Fibroblast of lung (primary cell): ENCODE measurements around the gene C12orf60. TPM values are rescaled to one million over a fixed set of nuclear protein-coding genes. Genes with fewer than 3 reads are reported as not detected.

ENCODE experiments used
- DNase-seq, 2 donors: peaks; one replicate each; pipeline versions ENCODE4 v3.0.0 to v3.0.0-alpha.2; 2010; ENCODE audit warnings: low read depth in 2 of 2
- H2AFZ ChIP-seq: 2 replicates; pipeline ENCODE4 v1.5.1; 2012; ENCODE audit warnings: low read length, control low read depth, inconsistent platforms
- H3K27ac ChIP-seq: 2 replicates; pipeline ENCODE4 v1.5.1; 2011; ENCODE audit warnings: low read length, control low read depth; ENCODE audit not compliant: insufficient read depth
- H3K27me3 ChIP-seq: 2 replicates; pipeline ENCODE4 v1.5.1; 2011; ENCODE audit warnings: mild to moderate bottlenecking, low read length; ENCODE audit not compliant: control insufficient read depth, insufficient read depth
- H3K36me3 ChIP-seq: 2 replicates; pipeline ENCODE4 v1.5.1; 2011; ENCODE audit warnings: low read length; ENCODE audit not compliant: control insufficient read depth, insufficient read depth
- H3K4me1 ChIP-seq: 2 replicates; pipeline ENCODE4 v1.5.1; 2011; ENCODE audit warnings: low read length; ENCODE audit not compliant: control insufficient read depth, insufficient read depth; ENCODE audit errors: extremely low read depth
- H3K4me2 ChIP-seq: 2 replicates; pipeline ENCODE4 v1.5.1; 2011; ENCODE audit warnings: low read length, control low read depth; ENCODE audit not compliant: insufficient read depth; ENCODE audit errors: extremely low read depth
- H3K4me3 ChIP-seq, 4 experiments: fragments of 200-600 bp in 1 of 4; sonication (generic) in 1 of 4; replicated peaks in 1 of 4; 2 replicates each; pipeline ENCODE4 v1.5.1; 2011 to 2016; ENCODE audit warnings: low read length in 4 of 4, low read depth in 3 of 4, mild to moderate bottlenecking in 3 of 4, control low read depth in 2 of 4, inconsistent platforms in 1 of 4, mixed read lengths in 1 of 4; ENCODE audit not compliant: insufficient read depth in 1 of 4; ENCODE audit errors: control extremely low read depth in 1 of 4
- H3K79me2 ChIP-seq: 2 replicates; pipeline ENCODE4 v1.5.1; 2012; ENCODE audit warnings: mild to moderate bottlenecking, low read length, inconsistent platforms; ENCODE audit not compliant: control insufficient read depth, insufficient read depth
- H3K9ac ChIP-seq: 2 replicates; pipeline ENCODE4 v1.5.1; 2011; ENCODE audit warnings: mild to moderate bottlenecking, low read length, control low read depth; ENCODE audit not compliant: insufficient read depth
- H3K9me3 ChIP-seq: 2 replicates; pipeline ENCODE4 v1.5.1; 2012; ENCODE audit warnings: low read depth, low read length; ENCODE audit not compliant: control insufficient read depth, insufficient read depth
- H4K20me1 ChIP-seq: 2 replicates; pipeline ENCODE4 v1.5.1; 2011; ENCODE audit warnings: low read length; ENCODE audit not compliant: control insufficient read depth, insufficient read depth; ENCODE audit errors: extremely low read depth
- EZH2 ChIP-seq: IDR thresholded peaks from 2 replicates; pipeline ENCODE4 v1.5.1; 2012; ENCODE audit warnings: low read length, control low read depth, mild to moderate bottlenecking; ENCODE audit errors: missing control alignments
- polyA plus RNA-seq, 2 donors: library from polyadenylated mRNA; depleted of rRNA in 1 of 2; stranded (reverse) in 1 of 2; unstranded in 1 of 2; fragments of >200 nt; gene quantifications; 2 replicates each; pipeline ENCODE4 v1.2.1, GENCODE V29; 2011 to 2012; ENCODE audit warnings: missing spikeins in 1 of 2
- total RNA-seq: library from RNA; depleted of rRNA; stranded (reverse); fragments of >200 nt; gene quantifications from 2 replicates; pipeline ENCODE4 v1.2.1, GENCODE V29; 2014
- TF ChIP-seq, protein P1 (sequence below), 2 donors: IDR thresholded peaks in 1 of 2; conservative IDR thresholded peaks in 1 of 2; 1 replicate in 1 of 2; 2 replicates in 1 of 2; pipeline ENCODE4 v1.5.1; 2011 to 2012; ENCODE audit warnings: low read length in 2 of 2, control low read depth in 1 of 2, inconsistent platforms in 1 of 2, low read depth in 1 of 2, mild to moderate bottlenecking in 1 of 2

Gene C12orf60
- total and polyA plus RNA-seq, 2 donors (not counting 1 experiment from before 2014, with no cell fraction given): 1.1 to 1.5 TPM

DNA sequence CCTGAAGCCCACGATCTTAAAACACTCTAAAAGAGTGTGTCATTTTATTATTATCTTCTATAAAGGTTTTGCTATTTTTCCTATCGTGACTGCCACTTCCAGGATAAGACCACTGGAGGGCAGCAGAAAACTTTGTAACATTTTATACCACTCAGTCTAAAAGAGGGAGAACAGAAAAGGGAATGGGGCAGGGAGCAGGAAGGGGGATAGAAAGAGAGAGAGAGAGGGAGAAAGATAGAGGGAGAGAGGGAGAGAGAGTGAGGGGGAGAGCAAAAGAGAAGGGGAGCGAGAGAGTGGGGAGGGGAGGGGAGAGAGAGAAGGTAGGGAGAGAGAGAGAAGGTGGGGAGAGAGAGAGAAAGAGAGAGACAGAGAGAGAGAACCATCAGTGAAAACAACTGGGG, 41.9 kb downstream of the C12orf60 start:
- Histone ChIP-seq H3K27me3 (no peaks in the 10 kb centered on the region), H3K4me2 (no peak overlapping the region), H3K9ac (no peak overlapping the region), H3K4me1 (peaks cover 2% of the 10 kb centered on the region), H3K79me2 (no peaks in the 10 kb centered on the region), H4K20me1 (no peaks in the 10 kb centered on the region), H3K36me3 (no peaks in the 10 kb centered on the region), H3K4me3 (no peak overlapping the region), H3K27ac (no peak overlapping the region), H2AFZ (peak overlapping the region; percentile 27), H3K9me3 (no peaks in the 10 kb centered on the region)
- TF ChIP-seq, protein P1, sequence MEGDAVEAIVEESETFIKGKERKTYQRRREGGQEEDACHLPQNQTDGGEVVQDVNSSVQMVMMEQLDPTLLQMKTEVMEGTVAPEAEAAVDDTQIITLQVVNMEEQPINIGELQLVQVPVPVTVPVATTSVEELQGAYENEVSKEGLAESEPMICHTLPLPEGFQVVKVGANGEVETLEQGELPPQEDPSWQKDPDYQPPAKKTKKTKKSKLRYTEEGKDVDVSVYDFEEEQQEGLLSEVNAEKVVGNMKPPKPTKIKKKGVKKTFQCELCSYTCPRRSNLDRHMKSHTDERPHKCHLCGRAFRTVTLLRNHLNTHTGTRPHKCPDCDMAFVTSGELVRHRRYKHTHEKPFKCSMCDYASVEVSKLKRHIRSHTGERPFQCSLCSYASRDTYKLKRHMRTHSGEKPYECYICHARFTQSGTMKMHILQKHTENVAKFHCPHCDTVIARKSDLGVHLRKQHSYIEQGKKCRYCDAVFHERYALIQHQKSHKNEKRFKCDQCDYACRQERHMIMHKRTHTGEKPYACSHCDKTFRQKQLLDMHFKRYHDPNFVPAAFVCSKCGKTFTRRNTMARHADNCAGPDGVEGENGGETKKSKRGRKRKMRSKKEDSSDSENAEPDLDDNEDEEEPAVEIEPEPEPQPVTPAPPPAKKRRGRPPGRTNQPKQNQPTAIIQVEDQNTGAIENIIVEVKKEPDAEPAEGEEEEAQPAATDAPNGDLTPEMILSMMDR (conservative IDR thresholded peaks at IDR 0.05 in 1 of 2, IDR thresholded peaks at IDR 0.05 in 1 of 2; ENCODE audit: low read depth in 1 of 2, low read length in 2 of 2): peak; percentile 71 to 75
- TF ChIP-seq EZH2: no peak
- DNase-seq: peak; percentile 52 to 73

DNA sequence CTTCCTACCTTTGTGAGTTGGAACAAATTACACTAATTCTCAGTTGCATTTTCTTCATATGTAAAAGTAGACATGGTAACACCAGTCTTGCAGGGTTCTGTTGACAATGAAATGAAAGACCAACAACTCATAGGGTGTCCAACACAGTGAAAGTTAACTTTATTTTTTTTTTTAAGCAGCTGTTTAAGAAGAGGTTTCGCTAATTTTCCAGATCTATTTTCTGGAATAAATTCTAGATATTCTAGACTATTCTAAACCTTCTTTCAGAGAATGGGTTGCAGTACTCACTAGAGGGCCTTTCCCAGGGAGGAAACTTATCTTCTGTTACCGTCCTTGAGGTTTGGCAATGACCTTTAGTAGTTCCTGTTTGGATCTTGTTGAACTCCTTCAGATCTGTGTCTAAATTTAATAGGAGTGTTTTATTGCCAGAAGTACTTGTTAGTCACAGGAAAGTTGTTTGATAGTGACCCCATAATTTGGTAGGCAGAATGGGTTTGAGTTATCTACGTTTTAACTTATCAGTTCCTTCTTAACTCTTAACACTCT, 42.6 kb downstream of the C12orf60 start:
- TF ChIP-seq, protein P1 (conservative IDR thresholded peaks at IDR 0.05 in 1 of 2, IDR thresholded peaks at IDR 0.05 in 1 of 2; ENCODE audit: low read depth in 1 of 2, low read length in 2 of 2): no peak
- no peak for TF ChIP-seq EZH2
- no peak overlapping the region for H2AFZ ChIP-seq
- H3K27me3 ChIP-seq: no peaks in the 10 kb centered on the region
- H3K36me3 ChIP-seq: no peaks in the 10 kb centered on the region
- H3K4me1 ChIP-seq: peaks cover 2% of the 10 kb centered on the region
- peak in 1 of 2 donors; percentile 75 for DNase-seq
- no peaks in the 10 kb centered on the region for H3K79me2 ChIP-seq
- H3K4me3 ChIP-seq: no peak overlapping the region
- H3K9ac ChIP-seq: no peak overlapping the region
- H3K4me2 ChIP-seq: no peak overlapping the region
- no peaks in the 10 kb centered on the region for H4K20me1 ChIP-seq
- H3K27ac ChIP-seq: no peak overlapping the region
- H3K9me3 ChIP-seq: no peaks in the 10 kb centered on the region

DNA sequence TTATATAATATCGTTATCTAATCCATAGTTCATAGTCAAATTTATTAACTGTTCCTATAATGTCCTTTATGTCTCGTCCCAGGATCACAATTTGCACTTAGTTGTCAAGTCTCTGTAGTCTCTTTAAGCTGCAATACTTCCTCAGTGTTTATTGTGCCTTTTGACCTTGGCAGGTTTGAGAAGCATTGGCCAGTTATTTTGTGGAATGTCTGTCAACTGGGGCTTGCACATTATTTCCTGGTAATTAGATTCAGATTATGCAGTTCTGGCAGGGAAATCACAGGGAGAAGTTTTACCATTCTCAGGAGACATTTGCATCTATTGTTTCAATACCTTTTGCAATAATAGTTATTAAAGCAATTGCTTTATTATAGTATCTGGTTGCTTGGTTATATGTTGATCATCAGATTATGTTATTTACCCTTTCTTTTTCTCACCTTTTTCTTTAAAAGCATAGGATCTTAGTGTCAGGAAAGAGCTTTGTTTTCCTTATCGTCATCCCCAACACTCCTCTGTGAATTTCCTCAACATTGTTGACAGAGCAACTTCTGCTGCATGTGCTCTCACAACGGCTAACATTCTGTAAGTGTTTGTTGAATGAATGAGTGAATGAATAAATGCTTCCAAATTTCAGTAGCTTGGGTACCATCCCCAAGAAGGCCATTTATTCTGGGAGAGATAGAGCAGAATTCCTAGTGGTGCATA, 43.6 kb downstream of the C12orf60 start:
- TF ChIP-seq EZH2: no peak
- TF ChIP-seq, protein P1 (conservative IDR thresholded peaks at IDR 0.05 in 1 of 2, IDR thresholded peaks at IDR 0.05 in 1 of 2; ENCODE audit: low read depth in 1 of 2, low read length in 2 of 2): no peak
- Histone ChIP-seq H4K20me1 (no peaks in the 10 kb centered on the region), H3K4me1 (peaks cover 2% of the 10 kb centered on the region), H3K9me3 (no peaks in the 10 kb centered on the region), H3K4me3 (no peak overlapping the region), H3K27me3 (no peaks in the 10 kb centered on the region), H3K36me3 (no peaks in the 10 kb centered on the region), H3K79me2 (no peaks in the 10 kb centered on the region), H2AFZ (no peak overlapping the region), H3K27ac (no peak overlapping the region), H3K9ac (no peak overlapping the region), H3K4me2 (no peak overlapping the region)
- DNase-seq: peak in 1 of 2 donors; percentile 73
